OCI-M2 (cell line): ENCODE measurements around the gene MYO7A.

ENCODE experiments used
- DNase-seq: peaks from one replicate; lab custom pipeline; 2025; ENCODE audit not compliant: unreplicated experiment; lab: John Stamatoyannopoulos, UW

Gene MYO7A

DNA sequence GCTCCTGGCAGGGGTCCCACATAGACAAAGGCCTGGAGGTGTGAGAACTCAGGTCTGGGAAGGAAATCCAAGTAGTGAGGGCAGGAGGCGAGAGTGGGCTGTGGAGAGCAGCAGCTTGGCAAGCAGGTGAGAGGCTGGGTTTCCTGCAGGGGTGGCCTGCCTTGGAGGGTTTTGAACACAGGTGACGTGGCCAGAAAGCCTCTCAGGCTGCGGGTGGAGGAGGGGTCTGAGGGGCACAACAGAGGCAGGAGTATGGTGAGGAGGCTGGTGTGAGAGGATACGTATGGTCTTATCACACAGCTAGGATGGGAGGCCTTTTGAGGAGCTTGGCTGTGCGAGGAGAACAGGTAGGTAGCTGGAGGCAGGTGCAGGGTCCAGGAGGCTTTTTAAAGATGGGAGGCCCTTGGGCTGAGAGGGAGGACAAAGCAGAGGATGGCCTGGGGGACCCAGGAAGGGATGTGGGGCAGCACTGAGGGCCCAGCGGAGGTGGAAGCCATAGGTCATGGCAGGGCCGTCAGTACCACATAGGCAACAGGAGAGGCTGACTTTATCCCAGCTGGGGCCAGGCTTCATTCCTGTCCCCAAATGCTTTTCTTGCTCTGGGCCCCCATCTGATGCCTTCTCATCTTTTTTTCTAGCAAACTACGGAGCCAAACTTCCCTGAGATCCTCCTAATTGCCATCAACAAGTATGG lies 84.4 kb downstream of the MYO7A start:
- DNase-seq: no peak

DNA sequence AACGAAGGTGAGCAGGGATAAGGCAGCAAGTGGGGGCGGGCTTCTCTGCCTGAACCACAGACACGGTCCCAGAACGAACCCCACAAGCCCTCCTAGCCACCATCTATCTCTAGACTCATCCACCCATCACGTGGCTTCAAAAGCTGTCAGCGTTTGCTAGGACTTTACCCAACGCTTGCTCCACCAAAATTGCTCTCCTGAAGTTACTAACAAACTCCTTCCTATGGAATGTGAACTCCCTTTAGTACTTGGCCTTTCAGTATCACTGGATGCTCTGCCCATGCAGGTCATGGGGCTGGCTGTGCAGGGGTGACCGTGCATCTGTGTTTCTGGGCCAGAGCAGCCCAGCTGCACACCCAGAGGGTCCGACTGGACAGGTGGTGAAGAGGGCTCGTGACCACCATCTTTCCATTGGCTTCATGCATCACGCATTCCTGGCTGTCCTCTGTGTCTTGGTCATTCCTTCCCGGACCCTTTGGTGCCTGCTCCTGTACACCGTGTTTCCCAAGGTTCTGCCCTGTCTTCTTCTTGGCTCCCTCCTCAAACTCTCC lies 85.1 kb downstream of the MYO7A start:
- no peak for DNase-seq

DNA sequence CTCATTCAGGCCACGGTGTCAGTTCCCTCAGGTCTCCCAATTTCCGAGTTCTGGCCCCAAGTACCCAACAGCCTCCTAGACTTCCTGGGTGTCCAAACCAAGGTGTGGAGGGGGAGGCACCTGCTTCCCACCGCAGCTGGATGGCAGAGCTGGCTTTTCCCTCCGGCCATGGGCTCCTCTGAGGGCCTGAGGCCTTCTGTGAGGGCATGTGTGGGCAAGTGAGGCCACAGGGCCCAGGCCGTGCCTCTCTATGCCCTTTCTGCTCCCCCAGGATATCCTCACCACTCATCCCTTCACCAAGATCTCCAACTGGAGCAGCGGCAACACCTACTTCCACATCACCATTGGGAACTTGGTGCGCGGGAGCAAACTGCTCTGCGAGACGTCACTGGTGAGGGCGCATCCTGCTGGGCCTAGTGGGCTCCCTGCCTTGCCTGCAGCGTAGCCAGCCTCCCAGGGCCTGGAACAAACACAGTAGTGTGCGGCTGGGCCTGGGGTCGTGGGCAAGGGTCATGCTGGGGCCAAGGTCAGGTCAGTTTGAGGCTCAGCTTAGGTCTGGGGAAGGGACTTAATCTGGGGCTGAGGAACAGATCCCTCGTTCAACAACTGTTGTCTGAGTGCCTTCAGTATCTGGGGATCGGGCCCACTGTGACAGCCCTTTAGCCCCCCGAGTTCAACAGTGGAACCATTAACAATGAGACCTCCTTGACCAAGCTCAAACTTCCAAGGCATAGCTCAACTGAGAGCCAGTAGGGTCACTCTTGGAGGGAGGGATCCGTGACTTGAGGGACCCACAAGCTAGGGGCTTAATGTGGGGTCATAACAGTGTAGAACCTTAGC lies 85.8 kb downstream of the MYO7A start:
- no peak for DNase-seq

DNA sequence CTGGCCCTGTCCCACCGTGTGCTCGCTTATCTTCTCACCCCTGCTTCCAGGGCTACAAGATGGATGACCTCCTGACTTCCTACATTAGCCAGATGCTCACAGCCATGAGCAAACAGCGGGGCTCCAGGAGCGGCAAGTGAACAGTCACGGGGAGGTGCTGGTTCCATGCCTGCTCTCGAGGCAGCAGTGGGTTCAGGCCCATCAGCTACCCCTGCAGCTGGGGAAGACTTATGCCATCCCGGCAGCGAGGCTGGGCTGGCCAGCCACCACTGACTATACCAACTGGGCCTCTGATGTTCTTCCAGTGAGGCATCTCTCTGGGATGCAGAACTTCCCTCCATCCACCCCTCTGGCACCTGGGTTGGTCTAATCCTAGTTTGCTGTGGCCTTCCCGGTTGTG lies 86.5 kb downstream of the MYO7A start:
- no peak for DNase-seq

DNA sequence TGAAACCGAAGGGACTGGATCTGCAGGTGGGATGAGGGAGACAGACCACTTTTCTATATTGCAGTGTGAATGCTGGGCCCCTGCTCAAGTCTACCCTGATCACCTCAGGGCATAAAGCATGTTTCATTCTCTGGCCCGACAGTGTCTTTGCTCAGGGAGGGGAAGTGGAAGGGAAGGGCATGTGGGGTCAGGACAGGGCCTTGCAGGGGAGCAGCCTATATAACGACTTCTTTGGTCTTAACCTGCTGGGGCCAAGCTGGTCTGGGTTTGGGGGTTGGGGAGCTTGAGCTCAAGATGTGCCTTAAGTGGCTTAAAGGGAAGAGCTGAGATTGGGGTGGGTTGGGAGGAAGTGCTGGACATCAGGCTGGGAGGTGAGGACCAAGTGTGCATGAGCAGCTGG lies 87.1 kb downstream of the MYO7A start:
- no peak for DNase-seq

DNA sequence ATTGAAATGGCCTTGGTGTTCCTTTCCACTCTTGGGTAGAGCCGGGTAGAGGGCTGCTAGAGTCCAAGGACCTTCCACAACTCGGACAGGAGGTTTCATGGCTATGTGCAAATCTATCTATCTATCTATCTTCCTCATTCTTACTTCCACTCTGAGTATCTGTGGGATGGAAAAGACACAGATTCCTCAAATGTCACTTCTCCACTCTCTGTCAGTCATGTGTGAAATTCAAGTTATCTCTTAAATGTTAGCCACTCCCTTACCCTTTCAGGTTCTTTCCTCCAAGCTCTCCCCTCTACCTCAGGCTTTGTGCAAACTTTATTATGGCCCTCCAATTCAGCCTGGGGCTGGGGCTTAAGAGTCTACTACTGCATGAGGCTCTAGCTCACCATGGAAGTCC lies 89.1 kb downstream of the MYO7A start:
- DNase-seq: no peak

DNA sequence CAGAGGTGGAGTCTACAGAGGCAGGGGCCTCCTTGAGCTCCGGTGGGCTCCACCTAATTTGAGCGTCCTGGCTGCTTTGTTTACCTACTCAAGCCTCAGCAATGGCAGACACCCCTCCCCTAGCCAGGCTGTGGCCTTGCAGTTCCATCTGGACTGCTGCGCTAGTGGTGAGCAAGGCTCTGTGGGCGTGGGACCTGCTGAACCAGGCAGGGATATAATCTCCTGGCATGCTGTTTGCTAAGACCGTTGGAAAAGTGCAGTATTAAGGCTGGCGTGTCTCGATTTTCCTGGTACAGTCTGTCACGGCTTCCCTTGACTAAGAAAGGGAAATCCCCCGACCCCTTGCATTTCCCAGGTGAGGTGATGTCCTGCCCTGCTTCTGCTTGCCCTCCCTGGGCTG lies 95.8 kb downstream of the MYO7A start:
- DNase-seq: no peak

DNA sequence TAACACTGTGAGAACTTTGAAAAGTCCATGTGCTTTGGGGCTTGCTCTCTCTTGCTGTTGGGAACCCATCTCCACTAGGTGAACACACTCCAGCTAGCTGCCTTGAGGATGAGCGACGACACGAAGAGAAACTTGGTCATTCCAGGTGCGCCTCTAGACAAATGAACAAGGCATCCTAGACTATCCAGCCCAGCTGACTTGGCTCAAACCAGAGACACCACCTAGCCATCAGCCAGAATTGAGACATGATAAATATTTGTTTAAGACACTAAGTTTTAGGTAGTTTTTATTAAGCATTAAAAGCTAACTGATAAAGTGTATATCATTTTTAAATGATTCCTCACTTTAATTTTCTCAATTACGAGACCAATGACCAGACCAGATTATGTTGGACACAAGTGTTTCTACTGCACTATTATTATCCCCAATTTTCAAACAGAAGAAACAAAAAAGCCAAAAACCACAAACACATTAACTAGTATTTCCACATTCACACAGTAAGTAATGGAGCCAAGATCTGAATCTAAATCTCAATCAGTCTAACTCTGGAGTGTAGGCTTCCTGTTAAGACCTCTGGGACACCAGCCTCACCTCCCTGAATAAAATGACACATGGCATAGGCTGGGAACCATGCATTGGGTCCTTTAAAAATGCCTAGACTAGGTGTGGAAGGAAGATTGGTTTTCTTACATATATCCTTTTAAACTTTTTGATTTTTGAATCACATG lies 103.0 kb downstream of the MYO7A start:
- DNase-seq: no peak

DNA sequence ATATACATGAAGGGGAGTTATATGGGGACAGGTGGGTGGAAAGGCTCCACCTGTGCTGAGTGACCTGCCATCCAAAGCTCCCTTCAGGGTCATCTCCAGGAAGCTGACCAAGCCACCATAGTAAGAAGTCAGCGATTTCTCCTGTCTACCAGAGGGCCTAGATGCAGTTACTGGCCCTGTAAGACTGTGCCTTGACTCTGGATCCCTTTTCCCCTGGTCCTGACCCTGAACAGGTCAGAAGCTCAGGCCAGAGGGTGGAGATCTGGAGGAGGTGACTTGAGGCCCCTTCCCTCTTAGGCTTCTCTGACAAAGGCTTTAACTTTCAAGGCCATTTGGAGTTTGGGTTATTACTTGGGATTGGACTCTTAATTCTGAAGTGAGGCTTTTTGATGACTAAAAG lies 103.8 kb downstream of the MYO7A start:
- DNase-seq: no peak

DNA sequence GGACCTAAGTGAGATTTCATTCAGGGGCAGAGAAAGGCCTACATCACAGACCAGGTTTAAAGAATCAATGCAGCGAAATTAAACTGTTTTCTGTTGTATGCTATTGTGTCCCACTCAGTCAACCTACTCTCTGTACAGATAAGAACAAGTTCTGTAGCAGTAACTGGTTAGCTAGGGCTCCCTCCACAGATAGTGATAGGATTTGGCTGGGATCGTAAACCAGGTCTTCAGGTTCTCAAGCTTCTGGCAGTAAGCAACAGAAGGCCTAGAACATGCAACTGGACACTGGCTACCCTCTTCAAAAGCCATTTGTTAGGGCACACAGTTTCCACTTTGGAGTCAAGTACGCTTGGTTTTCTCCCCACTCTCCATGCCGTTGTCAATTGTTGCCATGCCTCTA lies 104.2 kb downstream of the MYO7A start:
- no peak for DNase-seq

DNA sequence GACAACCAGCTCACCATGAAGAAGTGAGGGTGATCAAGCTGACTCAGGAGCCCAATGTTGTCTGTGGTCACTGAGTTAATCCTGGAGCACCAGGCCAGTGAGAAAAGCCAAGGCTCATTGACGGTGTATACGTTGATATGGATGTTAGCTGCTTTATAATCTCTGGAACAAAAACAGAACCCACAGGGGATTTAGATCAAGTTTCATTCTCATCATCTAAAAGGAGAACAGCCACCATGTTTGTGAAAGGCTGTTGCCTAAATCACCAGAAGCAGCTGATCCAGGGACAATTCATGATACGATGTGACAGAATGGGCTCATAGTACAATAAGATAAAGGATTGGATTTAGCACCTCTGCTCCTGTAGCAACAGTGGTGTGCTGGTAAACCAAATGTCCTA lies 105.0 kb downstream of the MYO7A start:
- no peak for DNase-seq

DNA sequence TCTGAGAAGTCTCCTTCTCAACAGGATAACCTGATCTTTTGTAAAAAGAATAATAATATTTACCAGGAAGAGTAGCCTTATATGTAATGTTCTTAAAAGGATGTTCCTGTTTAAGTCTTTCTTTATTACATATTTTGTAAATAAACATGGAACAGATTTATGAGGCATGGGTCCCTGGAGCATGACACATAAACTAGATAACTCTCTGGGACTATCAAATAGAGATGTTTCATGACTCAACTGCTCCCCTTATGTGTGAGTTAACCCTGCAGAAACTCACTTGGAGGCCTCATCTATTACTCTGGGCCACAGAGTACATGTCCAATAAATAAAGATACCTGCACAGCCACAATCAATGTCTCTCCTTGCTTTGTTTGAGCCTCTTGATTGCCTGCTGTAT lies 108.9 kb downstream of the MYO7A start:
- no peak for DNase-seq

DNA sequence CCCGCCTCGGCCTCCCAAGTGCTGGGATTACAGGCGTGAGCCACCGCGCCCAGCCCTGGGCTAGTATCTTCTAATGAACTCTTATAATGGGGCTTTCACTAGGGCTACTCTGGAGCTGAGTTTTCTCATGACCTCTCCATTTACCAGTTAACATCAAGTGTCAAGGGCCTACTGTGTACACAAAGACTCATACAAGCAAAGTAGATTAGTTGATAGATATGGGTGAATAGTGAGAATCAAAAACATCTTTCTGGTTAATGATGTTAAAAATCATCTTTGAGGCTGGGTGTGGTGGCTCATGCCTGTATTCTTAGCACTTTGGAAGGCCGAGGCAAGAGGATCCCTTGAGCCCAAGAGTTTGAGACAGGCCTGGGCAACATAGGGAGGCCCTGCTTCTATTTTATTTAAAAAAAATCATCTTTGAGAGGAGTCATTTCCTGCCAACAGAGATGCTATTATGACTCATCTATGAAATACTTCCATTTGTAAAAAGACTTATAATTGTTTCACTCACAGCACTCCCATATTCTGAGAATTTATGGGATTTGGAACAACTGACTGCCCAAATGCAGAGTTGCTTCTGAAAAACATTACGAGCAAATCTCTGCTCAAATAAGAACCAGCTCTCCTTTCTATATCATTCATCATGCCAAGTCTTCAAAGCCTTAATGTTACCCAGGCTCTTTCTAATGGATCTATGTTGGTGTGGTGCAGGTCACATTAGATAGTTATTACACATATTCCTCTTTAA lies 116.4 kb downstream of the MYO7A start:
- no peak for DNase-seq

DNA sequence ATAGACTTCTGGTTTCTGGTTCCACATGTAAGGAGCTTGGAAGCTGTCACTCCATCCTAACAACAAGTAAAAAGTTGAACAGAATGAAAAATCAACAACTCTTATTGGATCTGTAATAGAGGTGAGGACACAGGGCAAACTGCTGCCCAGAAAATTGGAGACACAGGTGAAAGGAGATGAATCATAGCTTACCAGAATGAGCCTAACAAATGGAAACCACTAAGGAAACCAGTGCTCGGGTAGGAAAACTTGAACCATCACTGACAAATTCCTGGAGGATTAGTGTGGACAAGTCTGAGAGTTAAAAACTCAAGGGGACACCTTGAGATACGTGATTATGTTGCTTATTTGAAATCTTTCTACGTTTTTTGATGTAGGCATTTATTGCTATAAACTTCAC lies 121.4 kb downstream of the MYO7A start:
- DNase-seq: no peak

DNA sequence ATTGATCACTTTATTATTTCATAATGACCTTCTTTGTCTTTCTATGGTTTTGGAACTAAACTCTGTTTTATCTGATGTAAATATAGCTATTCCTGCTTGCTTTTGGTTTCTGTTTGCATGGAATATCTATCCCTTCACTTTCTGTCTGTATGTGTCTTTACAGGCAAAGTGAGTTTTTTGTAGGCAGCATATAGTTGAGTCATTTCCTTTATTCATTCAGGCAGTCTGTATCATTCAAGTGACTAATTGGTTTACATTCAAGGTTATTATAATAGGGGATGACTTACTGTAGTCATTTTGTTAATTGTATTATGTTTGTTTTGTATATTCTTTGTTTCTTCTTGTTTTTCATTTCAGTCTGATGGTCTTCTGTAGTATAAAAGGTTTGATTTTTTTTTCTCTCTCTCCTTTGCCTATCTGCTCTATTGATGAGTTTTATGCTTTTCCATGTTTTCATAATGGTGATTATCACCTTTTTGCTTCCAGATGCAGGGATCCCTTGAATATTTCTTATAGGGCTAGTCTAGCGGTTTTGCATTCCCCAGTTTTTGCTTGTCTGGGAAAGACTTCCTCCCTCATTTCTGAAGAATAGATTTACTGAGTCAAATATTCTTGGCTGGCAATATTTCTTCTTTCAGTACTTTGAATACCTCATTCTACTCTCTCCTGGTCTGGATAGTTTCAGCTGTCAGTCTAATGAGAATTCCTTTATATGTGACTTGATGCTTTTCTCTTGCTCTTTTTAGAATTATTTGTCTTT lies 123.0 kb downstream of the MYO7A start:
- no peak for DNase-seq

DNA sequence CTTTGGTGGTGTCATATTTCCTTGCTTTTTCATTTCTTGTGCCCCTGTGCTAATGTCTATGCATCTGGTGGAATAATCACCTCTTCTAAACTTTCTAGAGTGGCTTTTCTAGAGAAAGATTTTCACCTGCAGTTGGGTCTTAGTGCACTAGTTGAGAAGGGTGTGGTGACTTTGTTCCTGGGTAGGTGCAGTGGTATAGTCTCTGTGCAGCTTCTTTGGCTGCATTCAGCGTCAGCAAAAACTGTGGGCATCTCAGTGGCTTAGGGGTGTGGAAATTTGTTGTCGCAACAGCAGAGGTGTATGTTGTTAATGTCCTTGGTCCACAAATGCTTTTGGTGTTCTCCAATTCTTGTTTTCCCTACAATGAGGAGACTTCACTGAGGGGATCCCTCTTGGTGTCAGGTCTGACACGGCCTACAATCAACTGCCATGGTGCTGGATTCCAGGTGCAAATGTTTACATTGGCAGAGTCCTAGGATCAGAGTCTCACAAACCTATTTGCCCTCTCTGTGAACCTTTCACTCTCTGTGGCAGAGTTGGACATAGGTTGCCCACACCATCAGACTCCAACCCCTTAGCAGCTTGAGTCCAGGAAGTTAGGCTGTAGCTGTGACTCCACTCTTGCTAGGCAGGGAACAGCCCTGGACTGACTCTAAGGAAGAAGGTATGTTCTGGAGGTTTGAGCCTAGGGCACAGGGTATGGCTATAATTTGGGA lies 124.7 kb downstream of the MYO7A start:
- no peak for DNase-seq

DNA sequence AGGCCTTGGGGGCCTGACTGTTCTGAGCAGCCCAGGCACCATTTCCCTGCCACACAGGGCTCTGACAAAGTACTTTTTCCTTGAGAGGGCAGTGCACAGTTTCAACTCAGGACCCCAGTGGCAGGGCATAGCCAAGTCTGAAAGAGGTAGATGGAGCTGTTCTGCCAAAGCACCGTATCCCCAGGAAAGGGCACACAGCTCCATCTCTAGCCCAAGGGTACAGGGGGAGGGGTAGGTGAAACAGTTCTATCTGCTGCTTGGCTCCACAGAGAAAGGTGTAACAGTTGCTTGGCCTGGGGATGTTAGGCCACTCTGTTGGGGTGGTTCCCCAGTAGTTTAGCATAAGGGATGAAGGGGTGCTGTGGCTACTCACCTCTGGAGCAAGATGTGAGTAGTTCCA lies 125.6 kb downstream of the MYO7A start:
- DNase-seq: no peak

DNA sequence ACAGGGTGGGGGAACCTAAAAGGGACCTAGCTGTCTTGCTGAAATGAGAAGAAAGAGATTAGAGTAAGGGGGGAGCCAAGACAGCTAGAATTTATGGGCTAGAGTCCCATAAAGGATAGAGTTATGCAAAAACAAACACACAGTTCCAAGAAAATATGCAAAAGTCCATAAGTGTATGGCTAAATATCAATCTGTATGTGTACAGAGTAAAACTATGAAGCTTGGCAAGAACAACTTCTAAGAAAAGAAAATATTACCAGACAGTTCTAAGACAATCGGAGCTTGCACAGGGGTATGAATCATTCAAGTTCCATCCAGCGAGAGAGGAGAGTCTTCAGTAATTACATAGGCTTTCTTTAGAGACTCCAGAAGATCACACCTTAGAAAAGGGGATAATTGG lies 131.6 kb downstream of the MYO7A start:
- no peak for DNase-seq

DNA sequence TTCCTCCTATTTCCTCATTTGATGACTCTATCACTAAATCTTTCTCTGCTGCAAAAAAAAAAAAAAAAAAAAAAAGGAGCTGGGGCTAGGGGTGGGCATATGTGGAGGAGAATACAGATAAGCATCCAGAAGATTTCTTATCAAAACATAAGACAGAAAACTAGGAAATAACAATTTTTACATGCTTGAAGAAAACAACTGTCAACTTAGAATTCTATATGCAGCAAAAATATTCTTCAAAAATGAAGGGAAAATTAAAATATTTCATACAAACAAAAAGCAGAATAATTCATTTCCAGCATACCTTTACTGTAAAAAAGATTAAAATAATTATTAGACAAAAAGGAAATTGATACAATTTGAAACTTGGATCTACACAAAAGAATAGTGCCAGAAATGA lies 134.8 kb downstream of the MYO7A start:
- DNase-seq: no peak
